Muscle of leg (tissue), 11 donors: ENCODE data around the gene NFIA. TPM values are rescaled to one million over a fixed set of nuclear protein-coding genes. Genes with fewer than 3 reads are reported as not detected.
"Not testable (repeated sequence)": the region's sequence is repeated elsewhere in the genome, so short reads cannot be mapped to it uniquely, and the experiment has no call there.

ENCODE experiments used
- DNase-seq: peaks from one replicate; pipeline ENCODE4 v3.0.0; 2013
- H3K27ac ChIP-seq: one replicate; pipeline ENCODE4 v1.5.1; 2013; ENCODE audit warnings: mild to moderate bottlenecking, low read length, control low read depth
- H3K27me3 ChIP-seq: one replicate; pipeline ENCODE4 v1.6.1; 2013; ENCODE audit warnings: low read length; ENCODE audit not compliant: control insufficient read depth, insufficient read depth
- H3K36me3 ChIP-seq: one replicate; pipeline ENCODE4 v1.6.1; 2013; ENCODE audit warnings: low read length; ENCODE audit not compliant: control insufficient read depth, insufficient read depth
- H3K4me1 ChIP-seq: one replicate; pipeline ENCODE4 v1.6.1; 2013; ENCODE audit warnings: low read length; ENCODE audit not compliant: control insufficient read depth, insufficient read depth
- H3K4me3 ChIP-seq: one replicate; pipeline ENCODE4 v1.5.1; 2013; ENCODE audit warnings: low read length, control low read depth
- H3K9me3 ChIP-seq: replicated peaks from 2 replicates; pipeline ENCODE4 v1.6.1; 2013; ENCODE audit warnings: low read depth, low read length; ENCODE audit not compliant: control insufficient read depth
- WGBS: methylation state at CpG from one replicate; pipeline ENCODE4 v1.1.5; 2013; ENCODE audit warnings: missing lambda C conversion rate; ENCODE audit not compliant: insufficient coverage; 5-methylcytosine and 5-hydroxymethylcytosine counted together
- polyA plus RNA-seq, 8 donors: library from polyadenylated mRNA; unstranded; fragments of 120-200 nt; gene quantifications; one replicate each; pipeline versions ENCODE4 v1.2.1 to v1.2.3, GENCODE V29; 2013; ENCODE audit warnings: inconsistent platforms in 1 of 8, low replicate concordance in 1 of 8; ENCODE audit not compliant: insufficient read length in 8 of 8, insufficient read depth in 1 of 8
- total RNA-seq: library from RNA; stranded (reverse); fragments of 120-200 nt; gene quantifications from one replicate; pipeline ENCODE4 v1.2.4, GENCODE V29; 2013

NFIA gene
- total and polyA plus RNA-seq, 9 donors, result 21.6 to 41.0 (median 29.7) TPM

- Histone ChIP-seq H3K27me3 (no peaks in the 10 kb centered on the region), H3K4me3 (no peak overlapping the region), H3K4me1 (peaks cover 10% of the 10 kb centered on the region), H3K27ac (no peak overlapping the region), H3K9me3 (no peaks in the 10 kb centered on the region), H3K36me3 (no peaks in the 10 kb centered on the region)
- DNase-seq, result no peak
- WGBS, result 80% methylated on average over 3 of the region's 7 CpGs
Observed at GRCh38 chr1:61274939-61275338, 192.6 kb downstream of the NFIA start.

GRCh38 chr1:61276246-61276645 is 193.9 kb downstream of the NFIA start:
- no peaks in the 10 kb centered on the region for H3K9me3 ChIP-seq
- DNase-seq, result no peak
- no peaks in the 10 kb centered on the region for H3K27me3 ChIP-seq
- no CpG with 5 or more reads among the region's 3 CpGs for WGBS
- no peaks in the 10 kb centered on the region for H3K36me3 ChIP-seq
- H3K27ac ChIP-seq, result no peak overlapping the region
- H3K4me3 ChIP-seq, result no peak overlapping the region
- peaks cover 12% of the 10 kb centered on the region for H3K4me1 ChIP-seq

GRCh38 chr1:61277121-61277690 is 194.8 kb downstream of the NFIA start:
- Histone ChIP-seq H3K36me3 (no peaks in the 10 kb centered on the region), H3K27ac (peak overlapping the region; percentile 23), H3K4me3 (no peak overlapping the region), H3K9me3 (no peaks in the 10 kb centered on the region), H3K27me3 (no peaks in the 10 kb centered on the region), H3K4me1 (peaks cover 10% of the 10 kb centered on the region)
- 21% methylated on average over 2 of the region's 7 CpGs for WGBS
- DNase-seq, result peak; percentile 63

- not testable (repeated sequence) for H3K36me3 ChIP-seq, H3K9me3 ChIP-seq, H3K4me3 ChIP-seq, H3K4me1 ChIP-seq, DNase-seq, H3K27me3 ChIP-seq, H3K27ac ChIP-seq
- WGBS, result 86% methylated on average over 5 of the region's 8 CpGs
Observed at GRCh38 chr1:61278503-61278902, 196.1 kb downstream of the NFIA start.

DNA sequence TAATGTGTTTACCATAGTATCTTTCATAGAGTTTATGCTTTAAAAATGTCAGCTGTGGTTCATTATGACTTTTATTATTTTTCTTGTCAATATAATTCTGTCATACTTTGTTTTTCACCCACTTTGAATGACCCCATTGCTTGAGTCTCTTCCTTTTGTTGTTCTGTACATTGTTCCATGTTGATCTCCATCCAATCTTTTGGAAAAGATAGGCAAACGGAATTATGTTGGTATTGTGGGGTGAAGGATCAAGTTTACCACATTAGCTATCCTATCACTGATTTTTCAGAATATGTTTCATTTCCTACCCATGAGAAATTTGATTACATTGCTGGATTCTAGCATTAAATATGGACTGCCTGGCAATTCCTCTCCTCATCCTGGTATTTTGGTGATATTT is 196.6 kb downstream of the NFIA start:
- H3K4me1 ChIP-seq, result peaks cover 10% of the 10 kb centered on the region
- no CpG with 5 or more reads among the region's 1 CpG for WGBS
- H3K27ac ChIP-seq, result peak overlapping the region; percentile 71

DNA sequence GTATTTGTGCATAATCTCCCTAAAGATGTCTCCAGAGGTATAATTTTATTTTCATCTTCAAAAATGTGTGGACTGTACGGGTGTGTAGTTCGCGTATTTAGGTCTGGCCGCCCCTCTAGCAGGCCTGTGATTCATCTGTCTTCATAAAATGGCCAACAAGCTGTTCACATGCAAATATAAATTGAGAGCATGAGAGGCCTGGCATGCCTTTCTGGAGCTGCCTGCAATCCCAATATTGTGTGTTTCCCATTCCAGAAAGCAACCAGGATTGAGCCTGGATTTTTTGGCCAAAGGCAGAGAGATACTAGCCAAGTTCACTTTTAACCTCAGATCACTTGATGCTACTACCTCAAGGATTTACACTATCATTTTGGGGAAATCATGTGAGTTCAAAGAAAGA is 197.2 kb downstream of the NFIA start:
- no peaks in the 10 kb centered on the region for H3K9me3 ChIP-seq

More for the DNA sequence above, 196.6 kb downstream of the NFIA start:
- Histone ChIP-seq H3K36me3 (no peaks in the 10 kb centered on the region), H3K27me3 (no peaks in the 10 kb centered on the region), H3K4me3 (no peak overlapping the region), H3K9me3 (no peaks in the 10 kb centered on the region)
- no peak for DNase-seq

DNA sequence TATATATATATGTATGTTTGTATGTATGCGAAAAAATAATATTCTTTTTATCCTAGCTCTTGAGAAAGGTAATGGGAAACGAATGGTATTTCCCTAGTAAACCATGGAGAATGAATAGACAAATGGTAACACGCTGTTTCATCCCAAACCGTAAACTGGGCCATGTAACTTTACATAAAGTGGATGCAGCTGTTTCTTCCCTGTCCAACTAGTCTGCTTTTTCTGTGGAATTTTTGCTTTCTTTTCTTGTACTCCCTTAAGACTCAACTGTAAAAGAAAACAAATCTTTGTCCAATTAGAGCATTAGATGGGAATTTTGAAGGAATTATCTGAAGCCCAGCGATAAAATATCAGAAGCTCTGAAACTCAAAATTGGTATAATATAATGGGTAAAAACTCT is 198.1 kb downstream of the NFIA start:
- Histone ChIP-seq H3K9me3 (no peaks in the 10 kb centered on the region), H3K27ac (peak overlapping the region; percentile 71), H3K4me3 (no peak overlapping the region), H3K36me3 (no peaks in the 10 kb centered on the region), H3K27me3 (no peaks in the 10 kb centered on the region), H3K4me1 (peaks cover 15% of the 10 kb centered on the region)
- DNase-seq, result peak; percentile 92
- no CpG with 5 or more reads among the region's 5 CpGs for WGBS

More for the DNA sequence above, 197.2 kb downstream of the NFIA start:
- Histone ChIP-seq H3K27ac (peak overlapping the region; percentile 71), H3K4me3 (no peak overlapping the region), H3K36me3 (no peaks in the 10 kb centered on the region), H3K27me3 (no peaks in the 10 kb centered on the region), H3K4me1 (peaks cover 12% of the 10 kb centered on the region)
- peak; percentile 76 for DNase-seq
- WGBS, result no CpG with 5 or more reads among the region's 4 CpGs

DNA sequence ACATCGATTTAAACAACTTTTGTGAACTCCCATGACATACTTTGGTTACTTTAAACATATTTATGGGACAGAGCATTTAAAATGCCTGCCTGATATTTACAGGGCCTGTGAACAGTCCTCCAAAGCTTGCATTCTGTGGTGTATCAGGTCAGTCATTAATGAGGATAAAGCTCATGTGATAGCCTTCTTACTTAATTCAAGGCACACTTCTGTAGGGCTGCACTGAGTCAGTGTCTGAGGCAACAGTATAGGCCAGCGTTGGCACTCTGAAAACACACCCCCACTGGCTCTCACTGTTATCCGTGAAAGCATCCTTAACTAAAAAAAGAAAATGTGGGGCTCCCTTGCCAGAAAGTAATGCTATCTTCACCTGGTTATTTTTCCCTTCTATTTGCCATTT is 200.0 kb downstream of the NFIA start:
- peaks cover 15% of the 10 kb centered on the region for H3K4me1 ChIP-seq
- H3K9me3 ChIP-seq, result no peaks in the 10 kb centered on the region
- H3K27ac ChIP-seq, result no peak overlapping the region
- no peaks in the 10 kb centered on the region for H3K36me3 ChIP-seq
- H3K4me3 ChIP-seq, result no peak overlapping the region
- no peak for DNase-seq
- no peaks in the 10 kb centered on the region for H3K27me3 ChIP-seq
- WGBS, result no CpG with 5 or more reads among the region's 3 CpGs

GRCh38 chr1:61284248-61284854 is 202.0 kb downstream of the NFIA start:
- DNase-seq, result no peak
- Histone ChIP-seq H3K27ac (no peak overlapping the region), H3K4me3 (no peak overlapping the region), H3K4me1 (peaks cover 12% of the 10 kb centered on the region), H3K9me3 (no peaks in the 10 kb centered on the region), H3K36me3 (no peaks in the 10 kb centered on the region), H3K27me3 (no peaks in the 10 kb centered on the region)
- no CpG with 5 or more reads among the region's 3 CpGs for WGBS

DNA sequence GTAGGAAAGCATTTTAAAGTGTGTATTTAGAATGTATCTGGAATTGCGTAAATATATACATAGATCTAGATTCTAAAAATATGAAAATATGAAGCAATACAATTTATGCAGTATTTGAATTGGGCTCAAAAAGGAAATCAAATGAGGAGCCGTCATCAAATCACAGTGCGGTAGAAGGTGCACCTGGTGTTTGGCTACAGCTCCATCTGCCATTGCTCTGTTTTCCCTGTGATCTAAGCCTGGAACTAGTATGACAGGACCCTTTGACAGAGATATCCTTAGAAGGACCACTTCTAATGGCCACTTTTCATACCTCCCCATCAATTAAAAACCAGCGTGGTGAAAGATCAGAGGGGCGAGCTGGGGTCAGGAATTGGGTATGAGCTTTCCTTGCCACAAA is 202.6 kb downstream of the NFIA start:
- Histone ChIP-seq H3K4me1 (peaks cover 9% of the 10 kb centered on the region), H3K27ac (no peak overlapping the region), H3K27me3 (no peaks in the 10 kb centered on the region), H3K36me3 (no peaks in the 10 kb centered on the region), H3K4me3 (no peak overlapping the region), H3K9me3 (no peaks in the 10 kb centered on the region)
- 60% methylated on average over 2 of the region's 5 CpGs for WGBS
- no peak for DNase-seq
